Activated T-helper 2 cell treated with anti-CD3 and anti-CD28 coated beads, Interferon-gamma antibody, Interleukin-2, Interleukin-4, amounts not matched to agents 10 μg/mL and 5 μg/mL and 100 μg/mL, durations not matched to agents 14 hours and 24 hours and 36 hours (primary cell): ENCODE measurements around the gene PRAMEF12. TPM values are rescaled to one million over a fixed set of nuclear protein-coding genes. Genes with fewer than 3 reads are reported as not detected.
"Not testable (repeated sequence)": the region's sequence is repeated elsewhere in the genome, so short reads cannot be mapped to it uniquely, and the experiment has no call there.

ENCODE experiments used
- DNase-seq: peaks from one replicate; pipeline ENCODE4 v3.0.0; 2021; ENCODE audit warnings: low spot score
- H3K27ac Mint-ChIP-seq: one replicate; pipeline ENCODE4 v1.8.0; 2021; ENCODE audit warnings: mixed read lengths
- H3K27me3 Mint-ChIP-seq: one replicate; pipeline ENCODE4 v1.8.0; 2021; ENCODE audit warnings: low read depth, mixed read lengths
- H3K36me3 Mint-ChIP-seq: one replicate; pipeline ENCODE4 v1.8.0; 2021; ENCODE audit warnings: low read depth, mixed read lengths
- H3K4me1 Mint-ChIP-seq: one replicate; pipeline ENCODE4 v1.8.0; 2021; ENCODE audit warnings: low read depth, mixed read lengths
- H3K4me3 Mint-ChIP-seq: one replicate; pipeline ENCODE4 v1.8.0; 2021; ENCODE audit warnings: low read depth, mild to moderate bottlenecking, moderate library complexity, mixed read lengths
- H3K9me3 Mint-ChIP-seq: one replicate; pipeline ENCODE4 v1.8.0; 2021; ENCODE audit warnings: mixed read lengths
- intact Hi-C: fragments of 100-400 bp; cut with micrococcal nuclease; formaldehyde crosslinking; loops from one replicate; pipeline ENCODE4 v1.15.1; 2023
- total RNA-seq: library from RNA; stranded (reverse); gene quantifications from 2 replicates; pipeline ENCODE4 v1.2.3, GENCODE V29; 2022

Gene PRAMEF12
- total RNA-seq, 1 donor from 2014 or later = not detected

- H3K4me1 Mint-ChIP-seq, H3K4me3 Mint-ChIP-seq, DNase-seq, H3K27ac Mint-ChIP-seq, intact Hi-C loops, H3K27me3 Mint-ChIP-seq, H3K9me3 Mint-ChIP-seq, H3K36me3 Mint-ChIP-seq: not testable (repeated sequence)
These were observed 45.5 kb downstream of the PRAMEF12 start for GRCh38 chr1:12819061-12819460.

Other genes starting within 250 kb of the PRAMEF12 start
- gene DHRS3, start 155.5 kb upstream of the PRAMEF12 start, total RNA-seq = 93.6 and 95.2 TPM in 2 replicates
- not detected in 2 replicates for gene AADACL4, start 129.7 kb upstream of the PRAMEF12 start, total RNA-seq
- gene AADACL3, start 57.6 kb upstream of the PRAMEF12 start, total RNA-seq = not detected in 2 replicates
- gene CFAP107, start 27.5 kb upstream of the PRAMEF12 start, total RNA-seq = not detected in 2 replicates
- gene PRAMEF1, start 17.7 kb downstream of the PRAMEF12 start, total RNA-seq = not detected in 2 replicates
- gene PRAMEF11, start 57.7 kb downstream of the PRAMEF12 start, total RNA-seq = not detected in 2 replicates
- gene HNRNPCL1, start 75.0 kb downstream of the PRAMEF12 start, total RNA-seq = not detected in 2 replicates
- gene PRAMEF2, start 83.3 kb downstream of the PRAMEF12 start, total RNA-seq = not detected in 2 replicates
- not detected in 2 replicates for gene PRAMEF4, start 112.5 kb downstream of the PRAMEF12 start, total RNA-seq
- gene PRAMEF10, start 124.5 kb downstream of the PRAMEF12 start, total RNA-seq = not detected in 2 replicates
- not detected in 2 replicates for gene PRAMEF7, start 142.9 kb downstream of the PRAMEF12 start, total RNA-seq
- gene PRAMEF6, start 173.8 kb downstream of the PRAMEF12 start, total RNA-seq = not detected in 2 replicates